Left lung (tissue), 10 donors: Measurements from ENCODE around the gene GATAD2A. TPM values are rescaled to one million over a fixed set of nuclear protein-coding genes. Genes with fewer than 3 reads are reported as not detected.
A peak's percentile ranks its signal among the peaks of the same experiment; 100 is the strongest.

Experiments
- ATAC-seq: fragments of 200-7000 bp; cut with Tn5 transposase; one replicate; pipeline ENCODE4 v1.9.1; 2020; ENCODE audit warnings: moderate library complexity
- DNase-seq, 4 donors: peaks; one replicate each; pipeline ENCODE4 v3.0.0-alpha.2; 2013 to 2020
- H3K27ac ChIP-seq, 2 donors: fragments of 200-600 bp; sonication (generic) in 1 of 2; one replicate each; pipeline versions ENCODE4 v1.5.0 to v1.8.0; 2020 to 2021
- H3K27me3 ChIP-seq, 2 donors: fragments of 200-600 bp; sonication (generic) in 1 of 2; one replicate each; pipeline versions ENCODE4 v1.5.0 to v1.8.0; 2020 to 2021
- H3K36me3 ChIP-seq, 2 donors: fragments of 200-600 bp; sonication (generic) in 1 of 2; one replicate each; pipeline versions ENCODE4 v1.5.0 to v1.8.0; 2020 to 2021
- H3K4me1 ChIP-seq, 2 donors: fragments of 200-600 bp; one replicate each; pipeline ENCODE4 v1.8.0; 2021
- H3K4me3 ChIP-seq, 2 donors: fragments of 200-600 bp; sonication (generic) in 1 of 2; one replicate each; pipeline versions ENCODE4 v1.5.0 to v1.8.0; 2020 to 2021; ENCODE audit warnings: mild to moderate bottlenecking in 1 of 2
- H3K9me3 ChIP-seq, 2 donors: fragments of 200-600 bp; sonication (generic) in 1 of 2; one replicate each; pipeline versions ENCODE4 v1.5.0 to v1.8.0; 2020 to 2021
- CTCF ChIP-seq, 2 donors: fragments of 200-600 bp; sonication (generic) in 1 of 2; IDR thresholded peaks; one replicate each; pipeline versions ENCODE4 v1.5.0 to v1.8.0; 2021; ENCODE audit warnings: antibody characterized with exemption in 2 of 2
- intact Hi-C, 2 donors: fragments of 100-400 bp; cut with DNase I; formaldehyde crosslinking; loops; one replicate each; pipeline versions ENCODE4 v1.11.2 to v1.14.2; 2022
- polyA plus RNA-seq, 6 donors: library from polyadenylated mRNA; unstranded; fragments of 120-200 nt; gene quantifications; one replicate each; pipeline ENCODE4 v1.2.1, GENCODE V29; 2013; ENCODE audit not compliant: insufficient read length in 6 of 6
- total RNA-seq, 2 donors: library from RNA; stranded (reverse); fragmentation: NEBNext Ultra II Directional; extraction: Animal tissue kit (Norgen Biotek cat#: 25700); gene quantifications; one replicate each; pipeline ENCODE4 v1.2.1, GENCODE V29; 2021
- donor health status: DM: no; HTN: yes; CAD: no.
- donor health status: DM: no; HTN: no; CAD: no.

Gene GATAD2A
- total and polyA plus RNA-seq, 8 donors: 39.3 to 97.3 (median 49.0) TPM

GRCh38 chr19:19362075-19362474, 43.4 kb upstream of the GATAD2A start:
- peaks cover 0 to 14% of the 10 kb centered on the region in 2 donors for H3K36me3 ChIP-seq
- intact Hi-C loops: no loop called here
- H3K4me3 ChIP-seq: no peak overlapping the region
- no peaks in the 10 kb centered on the region for H3K27me3 ChIP-seq
- DNase-seq (no peak), ATAC-seq (no peak)
- peaks cover 9 to 38% of the 10 kb centered on the region in 2 donors for H3K4me1 ChIP-seq
- H3K27ac ChIP-seq: no peak overlapping the region
- TF ChIP-seq CTCF (IDR thresholded peaks at IDR 0.05): no peak
- H3K9me3 ChIP-seq: no peaks in the 10 kb centered on the region

GRCh38 chr19:19366434-19367396, 38.8 kb upstream of the GATAD2A start:
- Histone ChIP-seq H3K4me3 (no peak overlapping the region), H3K36me3 (no peaks in the 10 kb centered on the region), H3K27ac (no peak overlapping the region), H3K27me3 (no peaks in the 10 kb centered on the region), H3K4me1 (peaks cover 6 to 35% of the 10 kb centered on the region in 2 donors), H3K9me3 (no peaks in the 10 kb centered on the region)
- peak; percentile 46 to 93 (median 68) for DNase-seq
- intact Hi-C loops: loop anchor here in 1 of 2 donors (5.0 kb wide), 1 partner anchor 126 kb away; no protein-coding TSS in a partner anchor
- peak; percentile 94 for ATAC-seq
- peak; percentile 93 to 96 for TF ChIP-seq CTCF (IDR thresholded peaks at IDR 0.05)

GRCh38 chr19:19368087-19368486, 37.4 kb upstream of the GATAD2A start:
- ATAC-seq (no peak), DNase-seq (peak in 1 of 4 donors; percentile 56)
- Histone ChIP-seq H3K4me1 (peaks cover 6 to 48% of the 10 kb centered on the region in 2 donors), H3K27me3 (no peaks in the 10 kb centered on the region), H3K9me3 (no peaks in the 10 kb centered on the region), H3K4me3 (no peak overlapping the region), H3K36me3 (no peaks in the 10 kb centered on the region), H3K27ac (no peak overlapping the region)
- intact Hi-C loops: loop anchor here in 1 of 2 donors (5.0 kb wide), 1 partner anchor 124 kb away; no protein-coding TSS in a partner anchor
- TF ChIP-seq CTCF (IDR thresholded peaks at IDR 0.05): no peak

GRCh38 chr19:19371059-19371458, 34.4 kb upstream of the GATAD2A start:
- Histone ChIP-seq H3K36me3 (no peaks in the 10 kb centered on the region), H3K27me3 (no peaks in the 10 kb centered on the region), H3K4me3 (no peak overlapping the region), H3K9me3 (no peaks in the 10 kb centered on the region), H3K27ac (peak overlapping the region; percentile 13 to 57), H3K4me1 (peaks cover 6 to 56% of the 10 kb centered on the region in 2 donors)
- ATAC-seq (no peak), DNase-seq (peak in 1 of 4 donors; percentile 50)
- no peak for TF ChIP-seq CTCF (IDR thresholded peaks at IDR 0.05)
- intact Hi-C loops: no loop called here
